ENCODE results near the gene PRKCH. TPM values are rescaled to one million over a fixed set of nuclear protein-coding genes. Genes with fewer than 3 reads are reported as not detected.

Gene PRKCH
- total RNA-seq, 1 experiment from 2014 or later: 5.2 TPM

- no peak overlapping the region for H2AK5ac ChIP-seq (ENCODE audit: insufficient read length, low read length)
- H3T11ph ChIP-seq (ENCODE audit: low read length): no peak overlapping the region
- H2BK20ac ChIP-seq (ENCODE audit: low read depth, low read length, poor library complexity, severe bottlenecking): no peak overlapping the region
- no peak overlapping the region for H2BK120ac ChIP-seq (ENCODE audit: low read depth, low read length, poor library complexity, severe bottlenecking)
- TF ChIP-seq CTCF (conservative IDR thresholded peaks at IDR 0.05): no peak
- H3K4ac ChIP-seq (ENCODE audit: low read depth, low read length): no peak overlapping the region
- H3K4me2 ChIP-seq (ENCODE audit: insufficient read depth, insufficient read length, low read length): no peak overlapping the region
- no peaks in the 10 kb centered on the region for H3K79me1 ChIP-seq (ENCODE audit: insufficient read depth, low read depth, low read length, poor library complexity, severe bottlenecking)
- H2BK5ac ChIP-seq (ENCODE audit: insufficient read length, low read length): no peak overlapping the region
- no peaks in the 10 kb centered on the region for H3K23me2 ChIP-seq (ENCODE audit: insufficient read length, low read depth, low read length, poor library complexity, severe bottlenecking)
- H3K56ac ChIP-seq (ENCODE audit: insufficient read length, low read depth, low read length): no peak overlapping the region
- H4K8ac ChIP-seq (replicated peaks; ENCODE audit: insufficient read length, low read depth, low read length): no peak overlapping the region
- H3K79me2 ChIP-seq (ENCODE audit: insufficient read depth, low read length): no peaks in the 10 kb centered on the region
- no CpG with 5 or more reads among the region's 7 CpGs for WGBS (ENCODE audit: extremely low coverage, insufficient read length, low lambda C conversion rate)
- 0 out of 5 replicates have a peak, but pooled peaks cover 0 to 2% of the 10 kb centered on the region in 2 experiments for H3K9me3 Mint-ChIP-seq
- no peak overlapping the region for H3K18ac ChIP-seq (ENCODE audit: insufficient read length, low read depth, low read length)
- H2BK12ac ChIP-seq (ENCODE audit: insufficient read length, low read depth, low read length): no peak overlapping the region
- H4K20me1 ChIP-seq (ENCODE audit: control insufficient read depth, insufficient read depth, insufficient read length): no peaks in the 10 kb centered on the region
- H3K4me1 Mint-ChIP-seq: peaks cover 52 to 53% of the 10 kb centered on the region in 2 experiments
- H2BK15ac ChIP-seq (ENCODE audit: low read depth, low read length): no peak overlapping the region
- H3K27me3 ChIP-seq (ENCODE audit: insufficient read depth, low read length): no peaks in the 10 kb centered on the region
- H3K14ac ChIP-seq (ENCODE audit: insufficient read depth, low read length): no peak overlapping the region
- no peak overlapping the region for H3K4me3 Mint-ChIP-seq
- no peak overlapping the region for H4K5ac ChIP-seq (ENCODE audit: insufficient read length, low read depth, low read length)
- H2AFZ ChIP-seq (ENCODE audit: low read length): no peak overlapping the region
- no peak overlapping the region for H3K9ac ChIP-seq (ENCODE audit: extremely low read depth, insufficient read length, low read length)
- H4K91ac ChIP-seq (ENCODE audit: insufficient read length, low read depth, low read length): no peak overlapping the region
- no peak for DNase-seq
- no peak overlapping the region for H3K23ac ChIP-seq (ENCODE audit: insufficient read length, low read depth, low read length)
- peaks cover 16% of the 10 kb centered on the region; the same call in 1 of the 2 replicates for H3K4me1 ChIP-seq (ENCODE audit: insufficient read depth, low read length)
- H3K27me3 Mint-ChIP-seq (ENCODE audit: low read depth): no peaks in the 10 kb centered on the region
- no peak overlapping the region for H3K27ac ChIP-seq (ENCODE audit: insufficient read length, low read depth, low read length)
- peaks cover 0 to 4% (median under 1%) of the 10 kb centered on the region in 3 experiments; a peak in 1 of 7 replicates for H3K36me3 Mint-ChIP-seq (ENCODE audit: insufficient read depth in 1 of 3, low read depth in 3 of 3)
- H3K27ac Mint-ChIP-seq: no peak overlapping the region
- no peaks in the 10 kb centered on the region for H3K9me3 ChIP-seq (ENCODE audit: control insufficient read depth, low read depth, low read length)
Measured at GRCh38 chr14:61499991-61500390, 178.6 kb downstream of the PRKCH start.
